Stimulated activated CD4-positive, alpha-beta T cell treated with anti-CD3 and anti-CD28 coated beads, Interleukin-15, amount 100 ng/mL, for 1 hour (primary cell): ENCODE results near the gene AXDND1.
"Not testable (repeated sequence)": the region's sequence is repeated elsewhere in the genome, so short reads cannot be mapped to it uniquely, and the experiment has no call there.

Experiments used
- DNase-seq, 2 donors: peaks; one replicate each; pipeline ENCODE4 v3.0.0-alpha.2; 2020; ENCODE audit warnings: low read depth in 1 of 2, low spot score in 1 of 2

The AXDND1 gene

GRCh38 chr1:179365342-179366092 is at the start of gene AXDND1:
AXDND1 (plus strand) TSS chr1:179365971; CDS start chr1:179366510, 539 bp downstream.
- peak; percentile 74 to 75 for DNase-seq

GRCh38 chr1:179318491-179318890 is 47.3 kb upstream of the AXDND1 start:
- no peak for DNase-seq

GRCh38 chr1:179321533-179322216 is 44.1 kb upstream of the AXDND1 start:
- DNase-seq: no peak

GRCh38 chr1:179322557-179322956 is 43.2 kb upstream of the AXDND1 start:
- no peak for DNase-seq

GRCh38 chr1:179323436-179323835 is 42.3 kb upstream of the AXDND1 start:
- no peak for DNase-seq

- DNase-seq: no peak
These were observed 39.9 kb upstream of the AXDND1 start for GRCh38 chr1:179325836-179326235.

- DNase-seq: no peak
These were observed 39.0 kb upstream of the AXDND1 start for GRCh38 chr1:179326746-179327145.

- no peak for DNase-seq
These were observed 38.6 kb upstream of the AXDND1 start for GRCh38 chr1:179327196-179327595.

GRCh38 chr1:179327679-179328078 is 38.1 kb upstream of the AXDND1 start:
- no peak for DNase-seq

GRCh38 chr1:179329862-179330261 is 35.9 kb upstream of the AXDND1 start:
- DNase-seq: no peak

- DNase-seq: no peak
These were observed 31.3 kb upstream of the AXDND1 start for GRCh38 chr1:179334440-179334839.

- DNase-seq: no peak
These were observed 28.5 kb upstream of the AXDND1 start for GRCh38 chr1:179337288-179337687.

GRCh38 chr1:179337942-179338560 is 27.7 kb upstream of the AXDND1 start:
- DNase-seq: no peak

- no peak for DNase-seq
These were observed 24.9 kb upstream of the AXDND1 start for GRCh38 chr1:179340918-179341317.

- DNase-seq: no peak
These were observed 23.7 kb upstream of the AXDND1 start for GRCh38 chr1:179341943-179342547.

- no peak for DNase-seq
These were observed 22.9 kb upstream of the AXDND1 start for GRCh38 chr1:179342740-179343404.

GRCh38 chr1:179351281-179351680 is 14.5 kb upstream of the AXDND1 start:
- DNase-seq: no peak

- no peak for DNase-seq
These were observed 13.5 kb upstream of the AXDND1 start for GRCh38 chr1:179352236-179352635.

- no peak for DNase-seq
These were observed 12.2 kb upstream of the AXDND1 start for GRCh38 chr1:179353546-179353945.

GRCh38 chr1:179361631-179362030 is 4.1 kb upstream of the AXDND1 start:
- DNase-seq: not testable (repeated sequence)

GRCh38 chr1:179366093-179366800 is 476 bp downstream of the AXDND1 start:
- DNase-seq: no peak
